C1 segment of cervical spinal cord (tissue), 14 donors: ENCODE data around the gene JOSD2.

Experiments
- DNase-seq, 14 donors: peaks; one replicate each; lab custom pipeline; 2025; lab: John Stamatoyannopoulos, UW

JOSD2 gene

GRCh38 chr19:50511069-50511822 is at the start of gene JOSD2:
Gene JOSD2 (minus strand): TSS chr19:50511191. CDS start chr19:50510431, 760 bp downstream.
- peak; percentile 86 to 99 (median 96) for DNase-seq

GRCh38 chr19:50559636-50560035 is 48.6 kb upstream of the JOSD2 start:
- DNase-seq: no peak

GRCh38 chr19:50558449-50558848 is 47.5 kb upstream of the JOSD2 start:
- no peak for DNase-seq

GRCh38 chr19:50558039-50558438 is 47.0 kb upstream of the JOSD2 start:
- no peak for DNase-seq

GRCh38 chr19:50557009-50557613 is 46.1 kb upstream of the JOSD2 start:
- no peak for DNase-seq

- DNase-seq: peak in 13 of 14 donors; percentile 32 to 85 (median 72)
These were observed 45.5 kb upstream of the JOSD2 start for GRCh38 chr19:50556282-50557008.

- peak in 4 of 14 donors; percentile 12 to 82 (median 24) for DNase-seq
These were observed 44.7 kb upstream of the JOSD2 start for GRCh38 chr19:50555450-50556281.

- no peak for DNase-seq
These were observed 44.0 kb upstream of the JOSD2 start for GRCh38 chr19:50555033-50555432.

- no peak for DNase-seq
These were observed 43.2 kb upstream of the JOSD2 start for GRCh38 chr19:50554212-50554611.

- no peak for DNase-seq
These were observed 42.2 kb upstream of the JOSD2 start for GRCh38 chr19:50553134-50553703.

- no peak for DNase-seq
These were observed 41.5 kb upstream of the JOSD2 start for GRCh38 chr19:50552540-50552939.

GRCh38 chr19:50551715-50552187 is 40.8 kb upstream of the JOSD2 start:
- DNase-seq: peak in 12 of 14 donors; percentile 23 to 80 (median 60)

- DNase-seq: peak in 7 of 14 donors; percentile 29 to 58 (median 43)
These were observed 40.2 kb upstream of the JOSD2 start for GRCh38 chr19:50551034-50551714.

GRCh38 chr19:50550594-50550966 is 39.6 kb upstream of the JOSD2 start:
- DNase-seq: peak in 5 of 14 donors; percentile 12 to 52 (median 28)

GRCh38 chr19:50549927-50550593 is 39.1 kb upstream of the JOSD2 start:
- peak in 3 of 14 donors; percentile 37 to 47 (median 40) for DNase-seq

GRCh38 chr19:50549059-50549926 is 38.3 kb upstream of the JOSD2 start:
- DNase-seq: peak in 4 of 14 donors; percentile 14 to 40 (median 29)

GRCh38 chr19:50548191-50549058 is 37.4 kb upstream of the JOSD2 start:
- DNase-seq: peak in 11 of 14 donors; percentile 30 to 81 (median 55)
